HCT116 (cell line): Measurements from ENCODE around the gene HIRIP3. TPM values are rescaled to one million over a fixed set of nuclear protein-coding genes. Genes with fewer than 3 reads are reported as not detected.

Experiments
- ATAC-seq: fragments of 200-7000 bp; cut with Tn5 transposase; 2 replicates; pipeline ENCODE4 v1.9.1; 2020; ENCODE audit warnings: mild to moderate bottlenecking, moderate library complexity
- BruUV-seq: library from RNA; stranded (reverse); fragments of 400-500 nt; replicated peaks from 2 replicates; lab custom pipeline; 2021; lab: Mats Ljungman, UMichigan
- CTCF ChIA-PET: fragments of 300-600 bp; sonication (Branson Sonifier 250); formaldehyde crosslinking; loops from one replicate; lab custom pipeline; 2021; ENCODE audit warnings: antibody characterized with exemption; lab: Charles Lee
- POLR2A ChIA-PET: fragments of 300-600, 350-600 bp; sonication (Branson Sonifier 250); formaldehyde crosslinking; loops from one replicate; lab custom pipeline; 2021; ENCODE audit warnings: antibody characterized with exemption; lab: Charles Lee
- RAD21 ChIA-PET, 2 experiments: fragments of 300-600 bp; sonication (Branson Sonifier 250); formaldehyde crosslinking; loops; one replicate each; lab custom pipeline; 2023; ENCODE audit warnings: low total read pairs in 2 of 2; ENCODE audit not compliant: uncharacterized antibody in 2 of 2, unreplicated experiment in 2 of 2, low non-redundant PET in 1 of 2; lab: Charles Lee
- DNase-seq: peaks from one replicate; pipeline ENCODE4 v3.0.0-alpha.2; 2010; ENCODE audit warnings: low read depth, low spot score
- H2AFZ ChIP-seq: fragments of 200-600 bp; shearing (Covaris generic), sonication (generic); 2 replicates; pipeline ENCODE4 v1.6.1; 2017; ENCODE audit warnings: low read depth, mixed run types, mixed read lengths, antibody characterized with exemption, low read length; ENCODE audit not compliant: poor library complexity, severe bottlenecking
- H3K27ac ChIP-seq: 2 replicates; pipeline ENCODE4 v1.5.1; 2012; ENCODE audit warnings: low read depth, low read length
- H3K27me3 ChIP-seq: fragments of 200-600 bp; sonication (generic); 2 replicates; pipeline ENCODE4 v1.6.1; 2016; ENCODE audit warnings: mixed run types, low read length, mixed read lengths; ENCODE audit not compliant: insufficient read depth
- H3K36me3 ChIP-seq, 2 experiments: fragments of 200-500 bp in 1 of 2; fragments of 200-600 bp in 1 of 2; sonication (Bioruptor generic) in 1 of 2; sonication (generic) in 1 of 2; 2 replicates each; pipeline versions ENCODE4 v1.5.1 to v1.6.1; 2014 to 2016; ENCODE audit warnings: low read length in 2 of 2, inconsistent platforms in 1 of 2, mixed read lengths in 1 of 2, mixed run types in 1 of 2; ENCODE audit not compliant: insufficient read depth in 2 of 2, control insufficient read depth in 1 of 2
- H3K4me1 ChIP-seq, 2 experiments: fragments of 200-600 bp in 1 of 2; sonication (generic) in 1 of 2; 2 replicates each; pipeline versions ENCODE4 v1.5.1 to v1.6.1; 2012 to 2017; ENCODE audit warnings: low read length in 2 of 2, inconsistent platforms in 1 of 2, mild to moderate bottlenecking in 1 of 2, mixed read lengths in 1 of 2, mixed run types in 1 of 2, moderate library complexity in 1 of 2; ENCODE audit not compliant: insufficient read depth in 2 of 2, control insufficient read depth in 1 of 2
- H3K4me2 ChIP-seq: fragments of 200-600 bp; sonication (generic); 2 replicates; pipeline ENCODE4 v1.6.1; 2017; ENCODE audit warnings: mixed run types, low read length, mixed read lengths
- H3K4me3 ChIP-seq, 2 experiments: fragments of 200-600 bp in 1 of 2; sonication (generic) in 1 of 2; replicated peaks in 1 of 2; 2 replicates each; pipeline ENCODE4 v1.5.1; 2011 to 2016; ENCODE audit warnings: low read length in 2 of 2, control low read depth in 1 of 2, low read depth in 1 of 2, mild to moderate bottlenecking in 1 of 2, mixed read lengths in 1 of 2, mixed run types in 1 of 2
- H3K79me2 ChIP-seq: fragments of 200-600 bp; sonication (generic); 2 replicates; pipeline ENCODE4 v1.6.1; 2017; ENCODE audit warnings: mild to moderate bottlenecking, mixed run types, low read length, moderate library complexity, mixed read lengths; ENCODE audit not compliant: insufficient read depth
- H3K9ac ChIP-seq: fragments of 200-600 bp; sonication (generic); 2 replicates; pipeline ENCODE4 v1.6.1; 2016; ENCODE audit warnings: low read length, mixed read lengths
- H3K9me2 ChIP-seq: fragments of 200-600 bp; sonication (generic), shearing (Covaris generic); 2 replicates; pipeline ENCODE4 v1.6.1; 2017; ENCODE audit warnings: mixed run types, mild to moderate bottlenecking, moderate library complexity; ENCODE audit not compliant: insufficient read depth
- H3K9me3 ChIP-seq, 2 experiments: fragments of 200-500 bp in 1 of 2; fragments of 200-600 bp in 1 of 2; sonication (Bioruptor generic) in 1 of 2; sonication (generic) in 1 of 2; 2 replicates each; pipeline ENCODE4 v1.6.1; 2014 to 2017; ENCODE audit warnings: low read length in 2 of 2, mixed read lengths in 2 of 2, inconsistent platforms in 1 of 2, low read depth in 1 of 2, mild to moderate bottlenecking in 1 of 2, mixed run types in 1 of 2, moderate library complexity in 1 of 2; ENCODE audit not compliant: control insufficient read depth in 1 of 2, insufficient read depth in 1 of 2
- H4K20me1 ChIP-seq: fragments of 200-600 bp; sonication (generic), shearing (Covaris generic); 2 replicates; pipeline ENCODE4 v1.6.1; 2017; ENCODE audit warnings: mixed run types, mild to moderate bottlenecking, moderate library complexity; ENCODE audit not compliant: insufficient read depth
- CBX3 ChIP-seq: IDR thresholded peaks from 2 replicates; pipeline ENCODE4 v1.6.1; 2012; ENCODE audit warnings: low read depth
- CEBPB ChIP-seq: IDR thresholded peaks from 2 replicates; pipeline ENCODE4 v1.6.1; 2012; ENCODE audit warnings: low read depth
- CTCF ChIP-seq, 3 experiments: fragments of 200-600 bp in 1 of 3; sonication (generic) in 1 of 3; IDR thresholded peaks in 2 of 3; conservative IDR thresholded peaks in 1 of 3; 2 replicates each; pipeline ENCODE4 v1.5.1; 2012 to 2017; ENCODE audit warnings: low read depth in 2 of 3, low read length in 2 of 3, antibody characterized with exemption in 1 of 3, borderline replicate concordance in 1 of 3, control low read depth in 1 of 3, mild to moderate bottlenecking in 1 of 3, mixed read lengths in 1 of 3, mixed run types in 1 of 3, moderate library complexity in 1 of 3; ENCODE audit not compliant: insufficient read depth in 1 of 3
- EGR1 ChIP-seq: IDR thresholded peaks from 2 replicates; pipeline ENCODE4 v1.6.1; 2012; ENCODE audit warnings: low read depth
- EZH2 ChIP-seq: fragments of 200-600 bp; sonication (generic); IDR thresholded peaks from 2 replicates; pipeline ENCODE4 v1.6.1; 2017; ENCODE audit warnings: antibody characterized with exemption, mixed run types
- EZH2phosphoT487 ChIP-seq: fragments of 200-600 bp; IDR thresholded peaks from 2 replicates; pipeline ENCODE4 v1.6.1; 2018; ENCODE audit warnings: antibody characterized with exemption, borderline replicate concordance
- FOSL1 ChIP-seq: IDR thresholded peaks from 2 replicates; pipeline ENCODE4 v1.6.1; 2012; ENCODE audit warnings: low read depth
- JUND ChIP-seq: IDR thresholded peaks from 2 replicates; pipeline ENCODE4 v1.6.1; 2012
- POLR2A ChIP-seq: IDR thresholded peaks from 2 replicates; pipeline ENCODE4 v1.7.0; 2011; ENCODE audit warnings: borderline replicate concordance; ENCODE audit not compliant: insufficient read depth, insufficient read length; ENCODE audit errors: extremely low read depth
- POLR2AphosphoS5 ChIP-seq: IDR thresholded peaks from 2 replicates; pipeline ENCODE4 v1.6.1; 2011; ENCODE audit warnings: mild to moderate bottlenecking, low read depth, low read length, moderate library complexity
- RAD21 ChIP-seq: IDR thresholded peaks from 2 replicates; pipeline ENCODE4 v1.6.1; 2012; ENCODE audit warnings: low read depth, mild to moderate bottlenecking
- SIN3A ChIP-seq: IDR thresholded peaks from 2 replicates; pipeline ENCODE4 v1.6.1; 2012; ENCODE audit warnings: low read depth
- SRF ChIP-seq: IDR thresholded peaks from 2 replicates; pipeline ENCODE4 v1.6.1; 2012; ENCODE audit warnings: low read depth
- TCF7L2 ChIP-seq: IDR thresholded peaks from 2 replicates; pipeline ENCODE4 v1.7.0; 2011; ENCODE audit warnings: borderline replicate concordance, inconsistent platforms; ENCODE audit not compliant: insufficient read depth, insufficient read length; ENCODE audit errors: extremely low read depth
- ZFX ChIP-seq: fragments of 450-650 bp; IDR thresholded peaks from 2 replicates; pipeline ENCODE4 v1.6.1; 2017
- ZNF274 ChIP-seq: fragments of 200-500 bp; sonication (Bioruptor generic); IDR thresholded peaks from 2 replicates; pipeline ENCODE4 v1.6.1; 2014; ENCODE audit warnings: mild to moderate bottlenecking, low read depth, low read length, inconsistent platforms
- intact Hi-C: fragments of 100-400 bp; cut with micrococcal nuclease; formaldehyde crosslinking; loops from 2 replicates; pipeline ENCODE4 v1.10.0; 2022
- total RNA-seq: library from RNA; stranded (reverse); gene quantifications from one replicate; pipeline ENCODE4 v1.2.1, GENCODE V29; 2021; ENCODE audit not compliant: unreplicated experiment
- TF ChIP-seq, protein P1 (sequence below): IDR thresholded peaks from 2 replicates; pipeline ENCODE4 v1.6.1; 2012; ENCODE audit warnings: low read depth

Gene HIRIP3
- total RNA-seq, 1 experiment from 2014 or later, result 21.8 TPM

DNA sequence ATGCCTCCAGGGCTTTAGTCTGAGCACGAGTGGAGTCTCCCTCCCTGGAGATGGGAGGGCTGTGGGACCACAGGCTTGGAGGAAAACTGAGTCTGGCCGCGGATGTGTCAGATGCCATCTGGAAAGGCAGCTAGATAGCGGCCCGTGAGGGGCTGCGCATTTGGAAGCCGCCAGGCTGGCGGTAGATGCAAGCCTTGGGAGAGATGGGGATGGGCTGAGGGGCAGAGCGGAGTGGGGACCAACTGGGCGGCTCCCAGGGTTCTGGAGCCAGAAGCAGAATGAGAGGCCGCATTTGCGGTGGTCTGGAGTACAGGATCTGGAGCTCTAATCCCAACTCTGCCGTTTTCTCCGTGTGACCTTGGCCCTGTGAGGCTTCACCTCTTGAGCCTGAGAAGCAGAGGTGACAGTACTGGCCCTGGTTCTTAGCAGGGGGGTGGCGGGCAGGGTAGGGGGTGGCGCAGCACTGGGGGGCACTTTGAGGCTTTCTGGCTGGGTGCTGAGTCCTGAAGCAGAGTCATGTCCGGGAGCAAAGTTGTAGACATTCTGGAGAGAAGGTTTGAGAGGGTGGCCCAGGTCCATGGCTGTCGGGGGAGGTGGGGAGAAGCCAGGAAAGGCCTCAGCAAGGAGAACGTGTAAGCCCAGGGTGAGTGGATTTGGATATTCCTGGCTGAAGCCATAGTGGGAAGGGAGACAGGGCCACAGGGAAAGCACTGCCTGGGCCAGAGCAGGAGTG, 7.4 kb upstream of the HIRIP3 start:
- TF ChIP-seq EGR1 (no peak), JUND (no peak), CEBPB (no peak), EZH2 (no peak), POLR2A (no peak), SIN3A (no peak), CTCF (IDR thresholded peaks at IDR 0.05 in 2 of 3, conservative IDR thresholded peaks at IDR 0.05 in 1 of 3; ENCODE audit: borderline replicate concordance in 1 of 3, insufficient read depth in 1 of 3, low read depth in 2 of 3, low read length in 2 of 3) (no peak), SRF (no peak), ZNF274 (no peak), EZH2phosphoT487 (no peak), TCF7L2 (no peak), RAD21 (no peak), CBX3 (no peak), POLR2AphosphoS5 (no peak), FOSL1 (no peak), ZFX (no peak)
- TF ChIP-seq, protein P1, sequence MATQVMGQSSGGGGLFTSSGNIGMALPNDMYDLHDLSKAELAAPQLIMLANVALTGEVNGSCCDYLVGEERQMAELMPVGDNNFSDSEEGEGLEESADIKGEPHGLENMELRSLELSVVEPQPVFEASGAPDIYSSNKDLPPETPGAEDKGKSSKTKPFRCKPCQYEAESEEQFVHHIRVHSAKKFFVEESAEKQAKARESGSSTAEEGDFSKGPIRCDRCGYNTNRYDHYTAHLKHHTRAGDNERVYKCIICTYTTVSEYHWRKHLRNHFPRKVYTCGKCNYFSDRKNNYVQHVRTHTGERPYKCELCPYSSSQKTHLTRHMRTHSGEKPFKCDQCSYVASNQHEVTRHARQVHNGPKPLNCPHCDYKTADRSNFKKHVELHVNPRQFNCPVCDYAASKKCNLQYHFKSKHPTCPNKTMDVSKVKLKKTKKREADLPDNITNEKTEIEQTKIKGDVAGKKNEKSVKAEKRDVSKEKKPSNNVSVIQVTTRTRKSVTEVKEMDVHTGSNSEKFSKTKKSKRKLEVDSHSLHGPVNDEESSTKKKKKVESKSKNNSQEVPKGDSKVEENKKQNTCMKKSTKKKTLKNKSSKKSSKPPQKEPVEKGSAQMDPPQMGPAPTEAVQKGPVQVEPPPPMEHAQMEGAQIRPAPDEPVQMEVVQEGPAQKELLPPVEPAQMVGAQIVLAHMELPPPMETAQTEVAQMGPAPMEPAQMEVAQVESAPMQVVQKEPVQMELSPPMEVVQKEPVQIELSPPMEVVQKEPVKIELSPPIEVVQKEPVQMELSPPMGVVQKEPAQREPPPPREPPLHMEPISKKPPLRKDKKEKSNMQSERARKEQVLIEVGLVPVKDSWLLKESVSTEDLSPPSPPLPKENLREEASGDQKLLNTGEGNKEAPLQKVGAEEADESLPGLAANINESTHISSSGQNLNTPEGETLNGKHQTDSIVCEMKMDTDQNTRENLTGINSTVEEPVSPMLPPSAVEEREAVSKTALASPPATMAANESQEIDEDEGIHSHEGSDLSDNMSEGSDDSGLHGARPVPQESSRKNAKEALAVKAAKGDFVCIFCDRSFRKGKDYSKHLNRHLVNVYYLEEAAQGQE, result no peak
- TF ChIP-seq, all 23 proteins: peak for 0
- Histone ChIP-seq H3K27ac (no peak overlapping the region), H3K9me3 (no peaks in the 10 kb centered on the region), H3K27me3 (no peaks in the 10 kb centered on the region), H3K4me1 (no peaks in the 10 kb centered on the region), H3K36me3 (peaks cover 0 to 5% of the 10 kb centered on the region in 2 experiments; a peak in 3 of 4 replicates), H4K20me1 (no peaks in the 10 kb centered on the region), H3K4me2 (no peak overlapping the region), H3K9ac (no peak overlapping the region), H3K79me2 (no peaks in the 10 kb centered on the region), H3K4me3 (no peak overlapping the region), H3K9me2 (no peaks in the 10 kb centered on the region), H2AFZ (no peak overlapping the region)
- DNase-seq, result no peak
- RAD21 ChIA-PET, result no interaction called here
- intact Hi-C loops, result no loop called here
- POLR2A ChIA-PET, result no interaction called here
- ATAC-seq, result no peak
- CTCF ChIA-PET, result interaction anchor here (0.5 kb wide), 1 partner anchor 44 kb away, joined by 3 read pairs; no protein-coding TSS in a partner anchor
- no TSS peak for BruUV-seq
